HEK293 (cell line): ENCODE data around the gene PIK3R5.

Experiments used
- CTCF ChIA-PET: fragments of 350-600 bp; formaldehyde crosslinking; extraction: SDS; loops from one replicate; lab custom pipeline; 2021; ENCODE audit warnings: antibody characterized with exemption; lab: Yijun Ruan, JAX
- POLR2A ChIA-PET: fragments of 300-600 bp; formaldehyde crosslinking; extraction: SDS; loops from one replicate; lab custom pipeline; 2020; ENCODE audit warnings: antibody characterized with exemption, inconsistent platforms; lab: Yijun Ruan, JAX
- H3K27ac ChIP-seq: fragments of 200-500 bp; sonication (Bioruptor generic); 2 replicates; pipeline ENCODE4 v1.5.1; 2014; ENCODE audit warnings: low read depth, low read length, control low read depth, inconsistent platforms; ENCODE audit errors: extremely low read depth
- H3K36me3 ChIP-seq, 2 experiments: fragments of 200-500 bp in 1 of 2; sonication (Bioruptor generic) in 1 of 2; 1 replicate in 1 of 2; 2 replicates in 1 of 2; pipeline ENCODE4 v1.5.1; 2014 to 2017; ENCODE audit warnings: inconsistent platforms in 2 of 2, low read length in 2 of 2; ENCODE audit not compliant: control insufficient read depth in 2 of 2, insufficient read depth in 1 of 2
- H3K4me1 ChIP-seq: fragments of 200-500 bp; sonication (Bioruptor generic); 2 replicates; pipeline ENCODE4 v1.5.1; 2014; ENCODE audit warnings: mild to moderate bottlenecking, low read length, inconsistent platforms; ENCODE audit not compliant: control insufficient read depth, insufficient read depth
- H3K4me3 ChIP-seq: 2 replicates; pipeline ENCODE4 v1.5.1; 2011; ENCODE audit warnings: low read depth, mild to moderate bottlenecking, control low read depth, low read length, moderate library complexity
- H3K9me3 ChIP-seq: fragments of 200-500 bp; sonication (Bioruptor generic); 2 replicates; pipeline ENCODE4 v1.5.1; 2014; ENCODE audit warnings: low read depth, low read length, inconsistent platforms; ENCODE audit not compliant: control insufficient read depth, insufficient read depth
- BCL11A ChIP-seq: fragments of 450-650 bp; formaldehyde crosslinking; IDR thresholded peaks from 2 replicates; pipeline ENCODE4 v1.5.1; 2016; ENCODE audit warnings: low read depth, missing biosample characterization, missing genetic modification characterization
- KLF8 ChIP-seq: fragments of 450-650 bp; formaldehyde crosslinking; IDR thresholded peaks from 2 replicates; pipeline ENCODE4 v1.5.1; 2016; ENCODE audit warnings: missing biosample characterization, missing genetic modification characterization
- PRDM2 ChIP-seq: fragments of 450-650 bp; formaldehyde crosslinking; IDR thresholded peaks from 2 replicates; pipeline ENCODE4 v1.5.1; 2016; ENCODE audit warnings: missing biosample characterization, missing genetic modification characterization, borderline replicate concordance
- REST ChIP-seq: fragments of 450-650 bp; formaldehyde crosslinking; IDR thresholded peaks from 2 replicates; pipeline ENCODE4 v1.5.1; 2016; ENCODE audit warnings: missing biosample characterization, missing genetic modification characterization
- ZBTB11 ChIP-seq: fragments of 450-650 bp; formaldehyde crosslinking; conservative IDR thresholded peaks from 2 replicates; pipeline ENCODE4 v1.5.1; 2016; ENCODE audit warnings: low read depth, missing biosample characterization, missing genetic modification characterization
- ZBTB48 ChIP-seq: fragments of 450-650 bp; formaldehyde crosslinking; IDR thresholded peaks from 2 replicates; pipeline ENCODE4 v1.5.1; 2016; ENCODE audit warnings: missing biosample characterization, missing genetic modification characterization
- ZFHX2 ChIP-seq: fragments of 450-650 bp; formaldehyde crosslinking; conservative IDR thresholded peaks from 2 replicates; pipeline ENCODE4 v1.5.1; 2016; ENCODE audit warnings: missing biosample characterization, missing genetic modification characterization
- ZFP3 ChIP-seq: fragments of 450-650 bp; formaldehyde crosslinking; IDR thresholded peaks from 2 replicates; pipeline ENCODE4 v1.5.1; 2016; ENCODE audit warnings: low read depth, missing biosample characterization, missing genetic modification characterization
- ZNF114 ChIP-seq: fragments of 450-650 bp; formaldehyde crosslinking; IDR thresholded peaks from 2 replicates; pipeline ENCODE4 v1.5.0; 2017; ENCODE audit warnings: missing biosample characterization, missing genetic modification characterization
- ZNF133 ChIP-seq: fragments of 450-650 bp; formaldehyde crosslinking; IDR thresholded peaks from 2 replicates; pipeline ENCODE4 v1.5.1; 2016; ENCODE audit warnings: missing biosample characterization, missing genetic modification characterization
- ZNF140 ChIP-seq: fragments of 450-650 bp; formaldehyde crosslinking; IDR thresholded peaks from 2 replicates; pipeline ENCODE4 v1.5.1; 2016; ENCODE audit warnings: missing biosample characterization, missing genetic modification characterization
- ZNF24 ChIP-seq: fragments of 450-650 bp; formaldehyde crosslinking; IDR thresholded peaks from 2 replicates; pipeline ENCODE4 v1.5.1; 2016; ENCODE audit warnings: missing biosample characterization, missing genetic modification characterization
- ZNF26 ChIP-seq: fragments of 450-650 bp; formaldehyde crosslinking; IDR thresholded peaks from 2 replicates; pipeline ENCODE4 v1.5.1; 2016; ENCODE audit warnings: missing biosample characterization, missing genetic modification characterization
- ZNF266 ChIP-seq: fragments of 450-650 bp; formaldehyde crosslinking; IDR thresholded peaks from 2 replicates; pipeline ENCODE4 v1.5.1; 2016; ENCODE audit warnings: missing biosample characterization, missing genetic modification characterization, low read depth
- ZNF404 ChIP-seq: fragments of 450-650 bp; formaldehyde crosslinking; IDR thresholded peaks from 2 replicates; pipeline ENCODE4 v1.5.1; 2017; ENCODE audit warnings: missing biosample characterization, missing genetic modification characterization
- ZNF600 ChIP-seq: fragments of 450-650 bp; formaldehyde crosslinking; IDR thresholded peaks from 2 replicates; pipeline ENCODE4 v1.5.1; 2016; ENCODE audit warnings: missing biosample characterization, missing genetic modification characterization
- ZNF626 ChIP-seq: fragments of 450-650 bp; sonication (Bioruptor Pico); formaldehyde crosslinking; IDR thresholded peaks from 2 replicates; pipeline ENCODE4 v1.5.1; 2018; ENCODE audit warnings: missing biosample characterization, missing genetic modification characterization, inconsistent platforms
- ZNF660 ChIP-seq: fragments of 450-650 bp; IDR thresholded peaks from 2 replicates; pipeline ENCODE4 v1.5.1; 2018; ENCODE audit warnings: missing biosample characterization, mild to moderate bottlenecking, missing genetic modification characterization
- ZNF843 ChIP-seq: fragments of 450-650 bp; formaldehyde crosslinking; IDR thresholded peaks from 2 replicates; pipeline ENCODE4 v1.5.1; 2016; ENCODE audit warnings: missing biosample characterization, missing genetic modification characterization

Gene PIK3R5

GRCh38 chr17:8877984-8878383 lies 87.5 kb downstream of the PIK3R5 start (continued):
- TF ChIP-seq ZBTB11 (tag by site-specific recombination), result no peak
- no peak for TF ChIP-seq PRDM2 (tag by site-specific recombination)
- no peak for TF ChIP-seq ZNF140 (tag by site-specific recombination)
- TF ChIP-seq ZNF114 (tag by site-specific recombination), result no peak
- no peak for TF ChIP-seq ZNF600 (tag by site-specific recombination)
- no peak for TF ChIP-seq ZNF266 (tag by site-specific recombination)
- TF ChIP-seq ZNF404 (tag by site-specific recombination), result no peak

- ChIA-PET CTCF (interaction anchor here (0.6 to 1.4 kb wide), 4 partner anchors 19 to 484 kb away, joined by 3 to 4 read pairs (median 3); no protein-coding TSS in a partner anchor), POLR2A (no interaction called here)
- Histone ChIP-seq H3K9me3 (no peaks in the 10 kb centered on the region), H3K36me3 (no peaks in the 10 kb centered on the region), H3K4me1 (no peaks in the 10 kb centered on the region), H3K27ac (no peak overlapping the region), H3K4me3 (no peak overlapping the region)
- no peak for TF ChIP-seq ZNF133
- TF ChIP-seq REST (tag by site-specific recombination), result peak; percentile 66
Measured at GRCh38 chr17:8875957-8876356, 89.5 kb downstream of the PIK3R5 start.

- Histone ChIP-seq H3K36me3 (no peaks in the 10 kb centered on the region), H3K4me3 (no peak overlapping the region), H3K4me1 (no peaks in the 10 kb centered on the region), H3K27ac (no peak overlapping the region), H3K9me3 (no peaks in the 10 kb centered on the region)
- ChIA-PET CTCF (interaction anchor here (1.4 kb wide), 1 partner anchor 20 kb away, joined by 4 read pairs; no protein-coding TSS in a partner anchor), POLR2A (no interaction called here)
- no peak for TF ChIP-seq ZNF660 (tag by site-specific recombination)
- TF ChIP-seq ZFP3 (tag by site-specific recombination), result no peak
- no peak for TF ChIP-seq ZNF26 (tag by site-specific recombination)
- no peak for TF ChIP-seq ZNF843 (tag by site-specific recombination)
- no peak for TF ChIP-seq ZBTB48 (tag by site-specific recombination)
- no peak for TF ChIP-seq BCL11A (tag by site-specific recombination)
- TF ChIP-seq ZNF626, result no peak
- no peak for TF ChIP-seq KLF8 (tag by site-specific recombination)
- TF ChIP-seq ZFHX2 (tag by site-specific recombination), result no peak
- no peak for TF ChIP-seq ZNF24
Measured at GRCh38 chr17:8875436-8875835, 90.1 kb downstream of the PIK3R5 start.
